HG03378 (cell line): ENCODE measurements around the gene CPNE9.

Experiments
- ATAC-seq: cut with Tn5 transposase; IDR thresholded peaks from one replicate; pipeline ENCODE4 v1.9.1; 2021; ENCODE audit warnings: mild to moderate bottlenecking, moderate library complexity; ENCODE audit not compliant: unreplicated experiment

CPNE9 gene

GRCh38 chr3:9743548-9743947, 39.9 kb downstream of the CPNE9 start:
- no peak for ATAC-seq

GRCh38 chr3:9744162-9744561, 40.5 kb downstream of the CPNE9 start:
- no peak for ATAC-seq

GRCh38 chr3:9745521-9745920, 41.9 kb downstream of the CPNE9 start:
- no peak for ATAC-seq

- ATAC-seq: no peak
Observed at GRCh38 chr3:9746330-9746729, 42.7 kb downstream of the CPNE9 start.

GRCh38 chr3:9747267-9747666, 43.6 kb downstream of the CPNE9 start:
- ATAC-seq: no peak

GRCh38 chr3:9748031-9748430, 44.4 kb downstream of the CPNE9 start:
- ATAC-seq: no peak

GRCh38 chr3:9749296-9749644, 45.6 kb downstream of the CPNE9 start:
- ATAC-seq: no peak

- ATAC-seq: peak; percentile 82
Observed at GRCh38 chr3:9749645-9750555, 46.3 kb downstream of the CPNE9 start, which contains the start of gene OGG1. Gene OGG1, plus strand, starts transcription at chr3:9749952. Its CDS starts 335 bp downstream, at chr3:9750287.

GRCh38 chr3:9750556-9751411, 47.2 kb downstream of the CPNE9 start:
- ATAC-seq: no peak

GRCh38 chr3:9754678-9755077, 51.0 kb downstream of the CPNE9 start:
- no peak for ATAC-seq

- ATAC-seq: no peak
Observed at GRCh38 chr3:9757427-9757826, 53.8 kb downstream of the CPNE9 start.

- no peak for ATAC-seq
Observed at GRCh38 chr3:9760779-9761505, 57.3 kb downstream of the CPNE9 start.

GRCh38 chr3:9761919-9762318, 58.3 kb downstream of the CPNE9 start:
- ATAC-seq: no peak

GRCh38 chr3:9762871-9763270, 59.2 kb downstream of the CPNE9 start:
- no peak for ATAC-seq

- no peak for ATAC-seq
Observed at GRCh38 chr3:9765865-9766264, 62.2 kb downstream of the CPNE9 start.

GRCh38 chr3:9767418-9767817, 63.8 kb downstream of the CPNE9 start:
- ATAC-seq: no peak

GRCh38 chr3:9768141-9768775, 64.6 kb downstream of the CPNE9 start:
- no peak for ATAC-seq

GRCh38 chr3:9769012-9769411, 65.4 kb downstream of the CPNE9 start:
- ATAC-seq: no peak

- peak; percentile 50 for ATAC-seq
Observed at GRCh38 chr3:9769426-9770275, 66.0 kb downstream of the CPNE9 start, which contains the start of gene CAMK1. Gene CAMK1, minus strand, starts transcription at chr3:9769947. Its CDS starts 2,198 bp downstream, at chr3:9767749.
